IMR-90 (cell line): ENCODE measurements around the gene ROBO1.

Source experiments
- CEBPB ChIP-seq: IDR thresholded peaks from 2 replicates; pipeline ENCODE4 v1.6.1; 2012; ENCODE audit warnings: low read depth, low read length, improper control_type of control experiment
- MXI1 ChIP-seq: IDR thresholded peaks from 2 replicates; pipeline ENCODE4 v1.6.1; 2012; ENCODE audit warnings: low read depth, mild to moderate bottlenecking, low read length, moderate library complexity, borderline replicate concordance
- TF ChIP-seq, protein P1 (sequence below): fragments of 150-350 bp; IDR thresholded peaks from 2 replicates; pipeline ENCODE4 v1.6.1; 2017; ENCODE audit warnings: mild to moderate bottlenecking, antibody characterized with exemption, low read length, low read depth
- TF ChIP-seq, protein P2 (sequence below): conservative IDR thresholded peaks from 2 replicates; pipeline ENCODE4 v1.5.1; 2012; ENCODE audit warnings: mild to moderate bottlenecking, low read depth, low read length, improper control_type of control experiment

DNA sequence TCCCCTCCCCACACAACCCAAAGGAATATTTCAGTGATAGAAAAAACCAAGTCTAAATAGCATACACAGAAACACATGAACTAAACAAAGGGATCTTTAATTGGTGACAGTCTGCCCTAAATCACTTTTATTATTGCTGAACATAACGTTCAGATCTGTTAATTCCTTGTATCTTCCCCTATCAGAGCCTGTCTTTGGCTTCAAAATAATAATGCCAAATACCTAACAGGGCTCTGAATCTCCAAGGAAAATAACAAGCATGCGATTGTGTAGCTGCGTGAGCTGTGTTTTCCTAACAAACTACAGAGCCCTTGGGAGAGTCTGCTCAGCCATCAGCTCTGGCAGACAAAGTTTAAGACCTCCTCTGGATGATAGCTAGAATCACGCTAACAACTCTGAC, 1010.1 kb downstream of the ROBO1 start:
- TF ChIP-seq, protein P1, sequence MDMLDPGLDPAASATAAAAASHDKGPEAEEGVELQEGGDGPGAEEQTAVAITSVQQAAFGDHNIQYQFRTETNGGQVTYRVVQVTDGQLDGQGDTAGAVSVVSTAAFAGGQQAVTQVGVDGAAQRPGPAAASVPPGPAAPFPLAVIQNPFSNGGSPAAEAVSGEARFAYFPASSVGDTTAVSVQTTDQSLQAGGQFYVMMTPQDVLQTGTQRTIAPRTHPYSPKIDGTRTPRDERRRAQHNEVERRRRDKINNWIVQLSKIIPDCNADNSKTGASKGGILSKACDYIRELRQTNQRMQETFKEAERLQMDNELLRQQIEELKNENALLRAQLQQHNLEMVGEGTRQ = no peak
- TF ChIP-seq CEBPB = no peak
- no peak for TF ChIP-seq MXI1
- TF ChIP-seq, protein P2, sequence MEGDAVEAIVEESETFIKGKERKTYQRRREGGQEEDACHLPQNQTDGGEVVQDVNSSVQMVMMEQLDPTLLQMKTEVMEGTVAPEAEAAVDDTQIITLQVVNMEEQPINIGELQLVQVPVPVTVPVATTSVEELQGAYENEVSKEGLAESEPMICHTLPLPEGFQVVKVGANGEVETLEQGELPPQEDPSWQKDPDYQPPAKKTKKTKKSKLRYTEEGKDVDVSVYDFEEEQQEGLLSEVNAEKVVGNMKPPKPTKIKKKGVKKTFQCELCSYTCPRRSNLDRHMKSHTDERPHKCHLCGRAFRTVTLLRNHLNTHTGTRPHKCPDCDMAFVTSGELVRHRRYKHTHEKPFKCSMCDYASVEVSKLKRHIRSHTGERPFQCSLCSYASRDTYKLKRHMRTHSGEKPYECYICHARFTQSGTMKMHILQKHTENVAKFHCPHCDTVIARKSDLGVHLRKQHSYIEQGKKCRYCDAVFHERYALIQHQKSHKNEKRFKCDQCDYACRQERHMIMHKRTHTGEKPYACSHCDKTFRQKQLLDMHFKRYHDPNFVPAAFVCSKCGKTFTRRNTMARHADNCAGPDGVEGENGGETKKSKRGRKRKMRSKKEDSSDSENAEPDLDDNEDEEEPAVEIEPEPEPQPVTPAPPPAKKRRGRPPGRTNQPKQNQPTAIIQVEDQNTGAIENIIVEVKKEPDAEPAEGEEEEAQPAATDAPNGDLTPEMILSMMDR = no peak
